PC-3 (cell line): ENCODE data around the gene SPEN. TPM values are rescaled to one million over a fixed set of nuclear protein-coding genes. Genes with fewer than 3 reads are reported as not detected.

Experiments used
- ATAC-seq: fragments of 200-7000 bp; cut with Tn5 transposase; 2 replicates; pipeline ENCODE4 v1.9.1; 2020; ENCODE audit warnings: mild to moderate bottlenecking, moderate library complexity
- BruUV-seq: library from RNA; stranded (reverse); fragments of 400-500 nt; replicated peaks from 2 replicates; lab custom pipeline; 2021; lab: Mats Ljungman, UMichigan
- CTCF ChIA-PET: fragments of 300-600 bp; sonication (Branson Sonifier 250); formaldehyde crosslinking; loops from one replicate; lab custom pipeline; 2022; ENCODE audit warnings: antibody characterized with exemption; lab: Charles Lee
- POLR2A ChIA-PET: fragments of 300-600 bp; sonication (Branson Sonifier 250); formaldehyde crosslinking; loops from one replicate; lab custom pipeline; 2022; ENCODE audit warnings: antibody characterized with exemption; ENCODE audit not compliant: unreplicated experiment; lab: Charles Lee
- DNase-seq: peaks from one replicate; pipeline ENCODE4 v3.0.0-alpha.2; 2015
- H2AFZ ChIP-seq: fragments of 300-600 bp; sonication (generic); 2 replicates; pipeline ENCODE4 v1.6.0; 2016; ENCODE audit warnings: antibody characterized with exemption, low read length
- H3F3A ChIP-seq: fragments of 300-600 bp; sonication (generic); one replicate; pipeline ENCODE4 v1.6.0; 2017; ENCODE audit warnings: antibody characterized with exemption, low read length, control low read depth, mild to moderate bottlenecking; ENCODE audit not compliant: unreplicated experiment
- H3K27ac ChIP-seq: fragments of 300-600 bp; sonication (generic); 2 replicates; pipeline ENCODE4 v1.5.1; 2016; ENCODE audit warnings: mild to moderate bottlenecking, low read length
- H3K27me3 ChIP-seq: fragments of 300-600 bp; sonication (generic); 2 replicates; pipeline ENCODE4 v1.6.1; 2016; ENCODE audit warnings: low read length, mixed read lengths
- H3K36me3 ChIP-seq: fragments of 300-600 bp; sonication (generic); 2 replicates; pipeline ENCODE4 v1.6.1; 2016; ENCODE audit warnings: low read depth, mixed run types, low read length, mixed read lengths
- H3K4me1 ChIP-seq: fragments of 300-600 bp; sonication (generic); 2 replicates; pipeline ENCODE4 v1.5.1; 2016; ENCODE audit warnings: low read length; ENCODE audit not compliant: insufficient read depth
- H3K4me2 ChIP-seq: fragments of 300-600 bp; sonication (generic); 2 replicates; pipeline ENCODE4 v1.6.0; 2016; ENCODE audit warnings: low read length
- H3K4me3 ChIP-seq: fragments of 300-600 bp; sonication (generic); 2 replicates; pipeline ENCODE4 v1.5.1; 2016; ENCODE audit warnings: mild to moderate bottlenecking, low read length, mixed read lengths
- H3K79me2 ChIP-seq: fragments of 300-600 bp; sonication (generic); 2 replicates; pipeline ENCODE4 v1.6.1; 2017; ENCODE audit warnings: low read length, mixed read lengths
- H3K9ac ChIP-seq: fragments of 300-600 bp; sonication (generic); 2 replicates; pipeline ENCODE4 v1.6.0; 2016; ENCODE audit warnings: mild to moderate bottlenecking, low read length
- H3K9me2 ChIP-seq: fragments of 300-600 bp; sonication (generic); replicated peaks from 2 replicates; pipeline ENCODE4 v1.6.1; 2016; ENCODE audit warnings: mixed run types, low read length, mixed read lengths
- H3K9me3 ChIP-seq: fragments of 300-600 bp; sonication (generic); 2 replicates; pipeline ENCODE4 v1.6.1; 2016; ENCODE audit warnings: low read length, mixed read lengths
- H4K20me1 ChIP-seq: fragments of 300-600 bp; sonication (generic); 2 replicates; pipeline ENCODE4 v1.6.1; 2016; ENCODE audit warnings: low read length, mixed read lengths
- CTCF ChIP-seq: fragments of 300-600 bp; sonication (generic); conservative IDR thresholded peaks from 2 replicates; pipeline ENCODE4 v1.5.1; 2017; ENCODE audit warnings: antibody characterized with exemption, low read depth, mild to moderate bottlenecking, low read length
- EZH2 ChIP-seq: fragments of 300-600 bp; sonication (generic); IDR thresholded peaks from one replicate; pipeline ENCODE4 v1.6.1; 2017; ENCODE audit warnings: antibody characterized with exemption, mild to moderate bottlenecking, low read length; ENCODE audit not compliant: unreplicated experiment
- EZH2phosphoT487 ChIP-seq: fragments of 300-600 bp; sonication (generic); IDR thresholded peaks from 2 replicates; pipeline ENCODE4 v1.6.1; 2018; ENCODE audit warnings: mild to moderate bottlenecking, antibody characterized with exemption, low read length, borderline replicate concordance
- intact Hi-C: fragments of 100-400 bp; cut with micrococcal nuclease; formaldehyde crosslinking; loops from 2 replicates; pipeline ENCODE4 v1.9.0; 2023
- total RNA-seq: library from RNA; depleted of rRNA; stranded (reverse); fragments of >200 nt; gene quantifications from 2 replicates; pipeline ENCODE4 v1.2.3, GENCODE V29; 2014; rRNA removed

Gene SPEN
- total RNA-seq, 1 experiment from 2014 or later, result 26.7 TPM

GRCh38 chr1:15988856-15989736 is 141.6 kb downstream of the SPEN start:
- H3K4me3 ChIP-seq, result no peak overlapping the region

DNA sequence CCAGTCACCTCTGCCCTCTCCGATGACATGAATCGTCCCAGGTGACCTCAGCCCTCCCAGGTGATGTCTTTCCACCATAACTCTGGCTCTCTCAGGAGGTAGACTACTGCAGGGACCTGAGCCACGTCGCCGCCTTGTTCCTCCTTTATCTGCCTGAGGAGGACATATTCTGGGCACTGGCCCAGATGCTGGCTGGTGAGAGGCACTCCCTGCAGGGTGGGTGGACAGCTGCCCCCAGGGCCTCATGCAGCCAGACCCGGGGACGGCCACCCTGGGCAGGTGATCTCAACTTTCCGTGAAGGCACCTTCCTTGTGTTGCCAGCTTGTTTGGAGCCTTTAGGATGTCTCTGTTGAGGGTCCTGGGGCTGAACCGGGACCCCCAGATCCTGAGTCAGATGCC is 142.3 kb downstream of the SPEN start:
- Histone ChIP-seq H3K4me1 (peaks cover 11% of the 10 kb centered on the region; the same call in 1 of the 2 replicates), H3K27ac (no peak overlapping the region), H3K79me2 (no peaks in the 10 kb centered on the region), H3K9me2 (no peaks in the 10 kb centered on the region), H3K36me3 (no peaks in the 10 kb centered on the region), H4K20me1 (no peaks in the 10 kb centered on the region), H3K9me3 (no peaks in the 10 kb centered on the region), H3K27me3 (no peaks in the 10 kb centered on the region), H3F3A (no peaks in the 10 kb centered on the region), H3K9ac (no peak overlapping the region), H3K4me3 (no peak overlapping the region), H2AFZ (no peak overlapping the region), H3K4me2 (no peak overlapping the region)
- ChIA-PET CTCF (no interaction called here), POLR2A (no interaction called here)
- ATAC-seq, result no peak
- no peak for DNase-seq
- intact Hi-C loops, result no loop called here
- TF ChIP-seq EZH2, result no peak
- BruUV-seq, result no TSS peak

More at GRCh38 chr1:15988856-15989736, 141.6 kb downstream of the SPEN start:
- no peak for DNase-seq
- H4K20me1 ChIP-seq, result no peaks in the 10 kb centered on the region
- no peak overlapping the region for H3K27ac ChIP-seq
- H3K27me3 ChIP-seq, result no peaks in the 10 kb centered on the region
- no peaks in the 10 kb centered on the region for H3K36me3 ChIP-seq
- H3K4me2 ChIP-seq, result no peak overlapping the region
- no peaks in the 10 kb centered on the region for H3F3A ChIP-seq
- ChIA-PET CTCF (no interaction called here), POLR2A (no interaction called here)
- H3K4me1 ChIP-seq, result peaks cover 11% of the 10 kb centered on the region; the same call in 1 of the 2 replicates
- intact Hi-C loops, result no loop called here
- H3K9ac ChIP-seq, result no peak overlapping the region
- H2AFZ ChIP-seq, result no peak overlapping the region
- no peaks in the 10 kb centered on the region for H3K79me2 ChIP-seq
- ATAC-seq, result no peak
- no peaks in the 10 kb centered on the region for H3K9me2 ChIP-seq
- no peak for TF ChIP-seq EZH2
- no peak for TF ChIP-seq CTCF
- no peak for TF ChIP-seq EZH2phosphoT487
- no peaks in the 10 kb centered on the region for H3K9me3 ChIP-seq
- BruUV-seq, result no TSS peak

Other genes starting within 250 kb of the SPEN start
- 15.0 and 22.0 TPM in 2 replicates for gene DDI2, start 230.2 kb upstream of the SPEN start, total RNA-seq
- 31.3 and 44.6 TPM in 2 replicates for gene PLEKHM2, start 163.4 kb upstream of the SPEN start, total RNA-seq
- 0.44 and 2.6 TPM in 2 replicates for gene SLC25A34, start 111.4 kb upstream of the SPEN start, total RNA-seq
- not detected in 2 replicates for gene TMEM82, start 105.2 kb upstream of the SPEN start, total RNA-seq
- gene FBLIM1, start 88.9 kb upstream of the SPEN start, total RNA-seq, result 74.1 and 90.0 TPM in 2 replicates
- 8.7 and 11.2 TPM in 2 replicates for gene UQCRHL, start 40.1 kb upstream of the SPEN start, total RNA-seq
- gene ZBTB17, start 128.4 kb downstream of the SPEN start, total RNA-seq, result 44.2 and 55.2 TPM in 2 replicates
- not detected in 2 replicates for gene SRARP, start 156.5 kb downstream of the SPEN start, total RNA-seq
- not detected in 2 replicates for gene HSPB7, start 170.3 kb downstream of the SPEN start, total RNA-seq
- not detected in 2 replicates for gene CLCNKA, start 174.3 kb downstream of the SPEN start, total RNA-seq
- not detected in 2 replicates for gene CLCNKB, start 196.1 kb downstream of the SPEN start, total RNA-seq
- 7.7 and 9.8 TPM in 2 replicates for gene FAM131C, start 225.9 kb downstream of the SPEN start, total RNA-seq